NOMO-1 treated with DMSO at 0.1 percent for 48 hours (cell line): Measurements from ENCODE around the gene LRRC7.

ENCODE experiments used
- DNase-seq: peaks from one replicate; lab custom pipeline; 2025; ENCODE audit not compliant: unreplicated experiment; lab: John Stamatoyannopoulos, UW

Gene LRRC7

DNA sequence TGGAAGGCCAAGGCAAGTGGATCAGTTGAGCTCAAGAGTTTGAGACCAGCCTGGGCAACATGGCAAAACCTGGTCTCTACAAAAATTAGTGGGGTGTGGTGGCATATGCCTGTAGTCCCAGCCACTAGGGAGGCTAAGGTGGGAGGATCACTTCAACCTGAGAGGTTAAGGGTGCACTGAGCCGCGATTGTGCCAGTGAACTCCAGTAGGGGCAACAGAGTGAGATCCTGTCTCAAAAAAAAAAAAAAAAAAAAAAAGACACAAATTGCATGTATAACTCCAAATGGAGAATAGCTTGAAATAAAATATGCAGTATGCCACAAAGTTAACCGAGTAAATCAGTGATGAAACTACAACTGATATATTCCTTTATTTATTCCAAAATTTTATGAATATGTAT, 586.0 kb downstream of the LRRC7 start:
- DNase-seq: no peak

DNA sequence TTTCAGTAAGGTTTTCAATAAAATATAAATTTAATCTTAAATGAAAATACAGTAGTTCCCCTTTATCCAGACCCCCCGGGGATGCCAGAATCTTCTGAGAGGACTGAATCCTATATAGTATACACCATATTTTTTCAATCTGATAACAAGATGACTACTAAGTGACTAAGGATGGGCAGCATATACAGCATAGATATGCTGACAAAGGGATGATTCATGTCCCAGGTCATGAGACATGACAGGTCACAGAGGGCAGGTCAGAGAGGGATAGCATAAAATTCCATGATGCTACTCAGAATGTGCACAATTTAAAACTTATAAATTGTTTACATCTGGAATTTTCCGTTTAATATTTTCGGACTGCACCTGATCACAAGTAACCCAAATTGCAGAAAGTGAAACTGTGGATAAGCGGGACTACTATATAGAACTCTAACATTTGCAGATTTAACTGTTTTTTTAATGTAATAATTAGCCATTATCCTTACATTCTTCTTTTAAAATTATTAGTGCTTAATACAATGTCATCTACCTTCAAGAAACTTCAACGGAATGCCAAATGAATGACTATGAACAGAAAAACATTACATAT, 588.9 kb downstream of the LRRC7 start:
- no peak for DNase-seq

DNA sequence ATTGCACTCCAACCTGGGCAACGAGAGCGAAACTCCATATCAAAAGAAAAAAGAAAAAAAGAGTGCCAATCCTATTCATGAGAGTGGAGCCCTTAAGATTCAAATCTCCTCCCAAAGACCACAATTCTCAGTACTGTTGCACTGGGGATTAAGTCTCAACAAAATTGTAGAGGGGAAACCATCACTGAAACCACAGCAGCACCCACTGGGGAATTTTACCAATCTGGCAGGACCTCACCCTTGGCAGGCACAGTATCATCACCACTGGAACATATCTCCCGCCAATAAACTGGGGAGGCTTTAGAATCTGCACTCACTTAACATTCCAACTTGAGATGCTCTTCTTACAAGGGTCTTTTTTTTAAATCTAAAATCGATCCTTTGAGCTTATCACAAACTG, 596.6 kb downstream of the LRRC7 start:
- DNase-seq: no peak

DNA sequence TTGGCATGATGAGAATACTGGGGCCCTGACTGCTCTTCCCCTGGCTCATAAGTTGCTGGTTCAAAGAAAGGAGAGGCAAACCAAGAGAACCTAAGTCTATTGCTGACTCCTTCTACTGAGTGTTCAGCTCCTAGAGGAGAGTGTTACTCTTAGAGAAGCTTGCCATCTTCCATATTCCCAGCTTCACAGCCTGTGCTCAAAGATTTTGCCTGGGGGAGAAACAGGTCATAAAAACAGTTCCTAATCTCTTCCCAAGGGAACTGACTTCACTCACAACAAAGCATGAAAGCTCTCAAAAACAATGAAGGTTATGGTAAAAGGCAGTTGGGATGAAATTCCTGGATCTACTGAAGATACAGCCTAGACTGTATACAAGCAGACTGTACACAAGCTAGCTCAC, 600.6 kb downstream of the LRRC7 start:
- no peak for DNase-seq

DNA sequence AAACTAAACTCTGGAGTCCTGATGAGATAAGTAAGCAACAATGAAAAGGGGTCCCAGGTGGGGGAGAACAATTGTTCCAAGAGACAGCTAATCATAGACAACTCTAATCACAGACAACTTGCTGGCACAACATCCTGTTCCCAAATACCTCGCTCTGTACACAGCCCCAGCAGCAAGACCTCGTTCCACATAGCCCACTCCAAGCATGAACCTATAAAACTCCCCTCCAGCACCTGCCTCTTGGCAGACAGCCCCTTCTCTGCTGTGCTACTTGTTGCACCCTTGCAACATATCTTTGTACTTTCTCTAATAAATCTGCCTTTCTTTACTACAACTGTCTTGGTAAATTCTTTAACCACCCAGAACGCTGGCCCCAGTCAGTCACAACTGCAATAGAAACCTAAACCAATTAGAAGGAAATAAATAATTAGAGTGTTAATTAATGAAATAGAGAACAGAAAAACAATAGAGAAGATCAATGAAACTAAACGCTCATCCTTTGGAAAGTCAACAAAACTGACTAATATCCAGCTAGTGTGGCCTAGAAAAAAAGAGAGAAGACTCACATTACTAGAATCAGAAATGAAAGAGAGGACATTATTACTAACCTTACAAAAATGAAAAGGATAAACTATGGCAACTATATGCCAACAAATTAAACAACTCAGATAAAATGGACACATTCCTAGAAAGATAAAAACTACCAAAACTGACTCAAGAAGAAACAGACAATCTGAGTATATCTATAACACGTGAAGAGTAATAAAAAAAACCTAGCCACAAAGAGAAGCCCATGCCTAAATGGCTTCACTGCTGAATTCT, 601.5 kb downstream of the LRRC7 start:
- no peak for DNase-seq

DNA sequence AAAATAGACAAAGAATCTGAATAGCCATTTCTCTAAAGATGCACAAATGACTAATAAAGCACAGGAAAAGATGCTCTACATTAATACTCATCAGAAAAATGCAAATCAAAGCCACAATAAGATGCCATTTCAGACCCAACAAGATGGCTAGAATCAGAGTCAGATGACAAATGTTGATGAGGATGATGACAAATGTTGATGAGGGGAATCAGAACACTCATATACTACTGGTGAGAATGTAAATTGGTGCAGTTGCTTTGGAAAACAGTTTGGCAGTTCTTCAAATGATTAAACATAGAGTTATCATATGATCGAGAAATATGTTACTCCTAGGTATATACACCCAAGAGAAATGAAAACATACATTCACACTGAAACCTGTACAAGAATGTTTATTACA, 603.8 kb downstream of the LRRC7 start:
- DNase-seq: no peak
